ENCODE data around the gene NAALADL2.
"Not testable (repeated sequence)": the region's sequence is repeated elsewhere in the genome, so short reads cannot be mapped to it uniquely, and the experiment has no call there.

Gene NAALADL2

DNA sequence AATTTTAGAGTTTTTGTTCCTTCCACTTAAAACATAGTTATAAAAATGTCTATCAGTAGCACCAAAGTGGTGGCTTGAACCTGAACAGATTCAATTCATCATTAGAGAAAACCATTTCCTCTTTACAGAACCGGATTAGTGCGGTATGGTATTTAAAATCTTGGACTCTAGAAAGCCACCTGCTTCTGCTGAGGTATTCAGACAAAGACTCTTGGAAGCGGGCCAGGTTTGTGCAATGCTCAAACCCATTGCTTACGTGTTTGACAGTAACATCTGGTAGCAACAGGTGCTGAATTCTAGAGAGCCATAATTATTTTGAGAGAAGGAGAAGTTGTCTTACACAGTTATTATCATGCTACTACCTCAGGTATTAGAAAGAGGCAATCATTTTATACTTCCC, 290.5 kb downstream of the NAALADL2 start:
- no peak for DNase-seq

DNA sequence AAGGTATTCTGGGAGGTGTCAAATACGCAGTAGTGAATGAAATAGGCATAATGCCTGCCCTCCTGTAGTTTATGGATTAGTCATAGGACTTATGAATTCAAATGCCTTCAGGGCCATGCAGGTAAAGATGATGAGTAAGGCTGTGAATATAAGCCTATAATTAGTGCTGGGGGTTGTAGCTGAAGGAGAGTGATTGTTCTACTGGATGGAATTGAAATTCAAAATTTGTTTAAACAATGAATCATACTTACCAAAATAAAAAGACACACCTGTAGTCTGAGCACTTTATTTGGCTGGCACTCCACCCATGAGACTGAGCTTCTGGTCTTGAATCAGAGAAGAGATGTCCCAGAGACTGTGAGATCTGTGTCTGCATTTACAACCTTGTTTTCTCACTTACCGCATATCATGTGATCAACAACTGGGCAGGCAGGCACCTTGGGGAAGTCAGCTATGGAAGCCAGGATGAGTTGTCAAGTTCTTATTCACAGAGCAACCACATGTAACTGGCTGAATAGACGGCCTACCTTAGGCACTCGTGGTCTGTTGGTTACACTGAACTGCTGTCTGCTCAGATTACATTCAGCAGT, 291.8 kb downstream of the NAALADL2 start:
- DNase-seq, result no peak

DNA sequence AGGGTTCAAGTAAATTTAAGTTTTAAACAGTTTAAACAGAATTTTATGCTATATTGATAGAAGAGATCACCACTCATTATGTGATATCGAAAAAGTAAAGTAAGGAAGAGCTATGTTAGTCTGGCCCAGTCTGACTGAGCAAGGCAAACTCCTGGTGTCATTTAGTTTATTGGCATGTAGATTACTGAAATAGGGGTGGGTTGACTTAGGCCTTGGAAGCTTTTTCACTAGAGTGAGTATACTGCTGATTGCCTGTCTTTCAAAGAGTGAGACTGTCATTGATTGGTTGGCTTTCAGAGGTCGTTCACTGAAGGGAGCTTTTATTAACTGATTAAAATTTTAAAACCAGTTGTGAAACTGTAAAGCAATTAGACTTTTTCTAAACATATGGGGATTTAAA, 294.5 kb downstream of the NAALADL2 start:
- DNase-seq, result no peak

DNA sequence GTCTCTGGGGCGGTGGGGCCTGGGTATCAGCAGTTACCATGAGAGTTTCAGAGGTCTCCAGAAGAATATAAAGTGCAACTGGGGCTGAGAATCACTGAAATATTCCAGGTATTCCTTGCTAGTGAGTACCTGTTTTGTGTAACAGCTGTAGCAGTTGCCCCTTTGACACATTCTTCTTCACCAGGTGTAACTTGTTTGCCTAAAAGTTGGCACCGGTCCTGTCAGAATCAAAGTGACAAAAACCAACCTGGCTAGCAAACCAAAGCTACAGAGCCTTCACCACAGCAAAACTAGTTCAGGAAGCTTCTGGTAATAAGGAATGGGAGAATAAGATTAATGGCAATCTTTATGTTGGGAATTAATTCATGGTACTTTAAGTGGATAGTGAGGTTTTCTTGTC, 296.0 kb downstream of the NAALADL2 start:
- no peak for DNase-seq

- DNase-seq, result no peak
Observed at GRCh38 chr3:175159202-175159601, 300.1 kb downstream of the NAALADL2 start.

DNA sequence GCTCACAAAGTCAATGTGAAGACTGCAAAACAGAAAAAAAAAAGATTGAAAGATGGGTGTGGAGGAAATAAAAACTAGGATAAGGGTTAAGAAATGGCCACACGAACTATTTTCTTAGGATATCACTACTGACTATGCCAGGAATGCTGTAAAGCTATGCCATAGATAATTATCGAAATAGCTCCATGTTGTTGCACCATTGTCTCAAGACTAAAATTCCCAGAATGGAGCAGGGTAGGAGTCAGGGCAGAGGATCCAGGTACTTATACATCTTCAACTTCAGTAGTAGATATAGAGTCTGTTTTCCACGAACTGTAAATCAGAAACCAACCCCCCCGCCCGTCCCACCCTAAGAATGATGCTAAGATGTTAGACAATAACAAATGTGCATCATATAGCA, 302.2 kb downstream of the NAALADL2 start:
- DNase-seq, result no peak

DNA sequence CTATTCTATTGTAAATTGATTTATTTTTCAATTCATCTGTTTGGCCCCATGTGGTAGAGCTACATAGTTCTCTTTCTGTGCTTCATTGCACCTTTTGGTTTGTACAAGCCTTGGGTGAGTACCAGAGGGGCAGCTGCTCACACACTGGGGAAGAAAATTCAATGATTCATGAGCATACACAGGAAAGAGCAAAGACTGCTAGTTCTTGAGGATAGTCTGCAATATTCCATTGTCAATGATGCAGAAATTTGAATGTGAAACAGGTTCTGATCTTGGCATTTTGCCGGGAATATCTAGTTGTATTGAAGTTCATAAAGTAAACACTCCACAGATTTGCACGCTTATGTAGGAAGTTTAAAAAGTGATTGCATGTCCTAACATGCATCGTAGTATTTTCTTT, 304.6 kb downstream of the NAALADL2 start:
- no peak for DNase-seq

DNA sequence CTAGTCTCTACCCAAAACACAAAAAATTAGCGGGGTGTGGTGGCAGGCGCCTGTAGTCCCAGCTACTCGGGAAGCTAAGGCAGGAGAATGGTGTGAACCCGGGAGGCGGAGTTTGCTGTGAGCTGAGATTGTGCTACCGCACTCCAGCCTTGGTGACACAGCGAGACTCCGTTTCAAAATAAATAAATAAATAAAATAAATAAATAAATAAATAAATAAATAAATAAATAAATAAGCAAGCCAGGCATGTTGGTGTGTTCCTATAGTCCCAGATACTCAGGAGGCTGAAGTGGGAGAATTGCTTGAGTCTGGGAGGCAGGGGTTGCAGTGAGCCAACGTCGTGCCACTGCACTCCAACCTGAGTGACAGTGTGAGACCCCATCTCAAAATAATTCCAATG, 314.0 kb downstream of the NAALADL2 start:
- DNase-seq, result not testable (repeated sequence)

DNA sequence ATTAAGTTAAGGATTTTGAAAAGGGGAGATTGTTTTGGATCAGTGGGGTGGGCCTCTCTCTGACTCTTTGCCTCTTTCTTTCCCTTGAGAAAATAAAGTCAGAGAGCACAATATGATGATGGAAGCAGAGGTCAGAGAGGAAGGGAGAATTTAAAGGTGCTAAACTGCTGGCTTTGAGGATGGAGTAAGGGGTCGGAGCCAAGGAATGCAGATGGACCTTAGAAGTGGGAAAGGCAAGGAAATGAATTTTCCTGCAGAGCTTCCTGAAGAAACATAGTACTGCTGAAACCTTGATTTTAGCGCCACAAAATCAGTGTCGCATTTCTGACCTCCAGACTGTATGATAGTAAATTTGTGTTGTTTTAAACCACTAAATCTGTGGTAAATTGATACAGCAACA, 317.4 kb downstream of the NAALADL2 start:
- no peak for DNase-seq

- no peak for DNase-seq
Observed at GRCh38 chr3:175179055-175179454, 319.9 kb downstream of the NAALADL2 start.

DNA sequence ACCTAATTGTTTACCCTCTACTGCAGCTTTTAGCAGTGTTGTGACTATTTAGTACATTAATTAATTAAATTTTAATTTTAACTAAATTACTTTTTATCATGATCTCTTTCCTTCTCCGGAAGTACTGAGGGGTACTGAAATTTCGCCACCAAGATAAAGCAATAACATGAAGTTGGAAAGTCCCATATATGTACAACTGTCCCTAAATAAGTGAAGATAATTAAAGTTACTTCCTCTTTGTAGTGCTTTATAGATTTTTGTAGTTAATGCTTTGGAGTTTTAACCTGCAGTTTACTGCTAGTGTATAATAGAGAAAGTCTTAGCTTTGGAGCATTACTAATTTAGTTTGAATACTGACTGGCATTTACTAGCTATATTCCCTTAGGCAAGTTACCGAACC, 325.3 kb downstream of the NAALADL2 start:
- no peak for DNase-seq

GRCh38 chr3:175185903-175186302, 326.8 kb downstream of the NAALADL2 start:
- DNase-seq, result no peak

DNA sequence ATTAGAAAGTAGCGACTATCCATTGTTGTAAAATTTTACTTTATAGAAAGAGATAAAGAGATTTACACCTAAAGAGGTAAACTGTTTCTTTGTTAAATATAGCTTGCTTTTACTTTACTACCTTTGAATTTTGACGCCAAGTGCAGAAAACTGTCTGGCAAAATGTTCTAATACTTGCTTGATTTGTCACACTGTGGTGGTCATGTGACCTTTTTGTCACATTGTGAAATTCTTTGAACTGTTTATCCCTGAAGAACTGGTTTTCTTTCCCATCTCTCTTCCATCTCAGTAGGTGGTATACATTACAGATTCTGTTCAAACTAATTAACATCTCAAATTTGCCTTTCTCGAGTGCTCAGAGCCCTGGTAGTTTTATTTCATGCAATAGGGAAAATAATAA, 327.4 kb downstream of the NAALADL2 start:
- DNase-seq, result no peak

GRCh38 chr3:175187586-175187985, 328.5 kb downstream of the NAALADL2 start:
- DNase-seq, result no peak

GRCh38 chr3:175192536-175192935, 333.4 kb downstream of the NAALADL2 start:
- no peak for DNase-seq

- no peak for DNase-seq
Observed at GRCh38 chr3:175193815-175194518, 334.8 kb downstream of the NAALADL2 start.

GRCh38 chr3:175198991-175199783, 340.1 kb downstream of the NAALADL2 start:
- DNase-seq, result no peak

- no peak for DNase-seq
Observed at GRCh38 chr3:175199961-175200360, 340.8 kb downstream of the NAALADL2 start.

- no peak for DNase-seq
Observed at GRCh38 chr3:175200391-175201095, 341.4 kb downstream of the NAALADL2 start.

GRCh38 chr3:175207361-175207760, 348.2 kb downstream of the NAALADL2 start:
- DNase-seq, result no peak

DNA sequence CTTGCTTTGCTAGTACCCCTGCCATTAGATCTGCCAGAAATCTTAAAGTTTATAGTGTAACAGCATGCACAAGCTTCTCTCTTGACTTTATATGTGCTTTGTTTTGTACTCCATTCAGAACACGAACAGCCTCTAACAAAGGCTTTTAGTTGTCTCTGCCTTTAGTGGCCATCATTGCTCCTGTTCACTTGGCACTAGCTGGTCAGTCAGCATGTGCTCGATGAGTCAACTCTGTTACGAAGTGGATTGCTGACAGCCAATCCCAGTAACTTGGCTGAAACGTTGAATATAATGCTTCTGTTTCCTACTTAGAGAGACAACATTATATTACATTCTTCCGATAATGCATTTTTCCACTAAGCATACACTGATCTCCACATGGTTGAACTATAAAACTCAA, 349.2 kb downstream of the NAALADL2 start:
- no peak for DNase-seq

- DNase-seq, result no peak
Observed at GRCh38 chr3:175211466-175211865, 352.3 kb downstream of the NAALADL2 start.

DNA sequence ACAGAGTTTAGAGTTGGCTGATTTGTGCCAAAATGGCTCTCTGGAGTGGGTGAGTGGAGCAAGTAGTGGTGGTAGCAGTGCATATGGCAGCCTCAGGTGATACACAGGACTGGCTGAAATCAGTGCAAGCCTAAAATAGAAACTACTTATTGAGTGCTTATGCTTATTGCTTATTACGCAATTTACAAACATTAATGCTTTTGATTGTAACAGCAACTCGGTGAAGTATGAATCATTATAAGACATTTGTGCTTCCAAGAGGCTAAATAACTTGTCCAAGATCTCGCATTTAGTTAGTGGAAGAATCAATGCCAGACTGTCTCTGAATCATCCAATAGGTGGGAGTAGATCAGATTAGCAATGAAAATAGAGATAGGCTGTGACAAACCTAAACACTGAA, 353.8 kb downstream of the NAALADL2 start:
- no peak for DNase-seq

- DNase-seq, result no peak
Observed at GRCh38 chr3:175214216-175214615, 355.1 kb downstream of the NAALADL2 start.
